Activated T-cell treated with anti-CD3 and anti-CD28 coated beads for 1 hour (primary cell): ENCODE measurements around the gene ME3.
"Not testable (repeated sequence)": the region's sequence is repeated elsewhere in the genome, so short reads cannot be mapped to it uniquely, and the experiment has no call there.

Experiments
- DNase-seq: peaks from one replicate; pipeline ENCODE4 v3.0.0-alpha.2; 2020; ENCODE audit warnings: low read depth

Gene ME3

DNA sequence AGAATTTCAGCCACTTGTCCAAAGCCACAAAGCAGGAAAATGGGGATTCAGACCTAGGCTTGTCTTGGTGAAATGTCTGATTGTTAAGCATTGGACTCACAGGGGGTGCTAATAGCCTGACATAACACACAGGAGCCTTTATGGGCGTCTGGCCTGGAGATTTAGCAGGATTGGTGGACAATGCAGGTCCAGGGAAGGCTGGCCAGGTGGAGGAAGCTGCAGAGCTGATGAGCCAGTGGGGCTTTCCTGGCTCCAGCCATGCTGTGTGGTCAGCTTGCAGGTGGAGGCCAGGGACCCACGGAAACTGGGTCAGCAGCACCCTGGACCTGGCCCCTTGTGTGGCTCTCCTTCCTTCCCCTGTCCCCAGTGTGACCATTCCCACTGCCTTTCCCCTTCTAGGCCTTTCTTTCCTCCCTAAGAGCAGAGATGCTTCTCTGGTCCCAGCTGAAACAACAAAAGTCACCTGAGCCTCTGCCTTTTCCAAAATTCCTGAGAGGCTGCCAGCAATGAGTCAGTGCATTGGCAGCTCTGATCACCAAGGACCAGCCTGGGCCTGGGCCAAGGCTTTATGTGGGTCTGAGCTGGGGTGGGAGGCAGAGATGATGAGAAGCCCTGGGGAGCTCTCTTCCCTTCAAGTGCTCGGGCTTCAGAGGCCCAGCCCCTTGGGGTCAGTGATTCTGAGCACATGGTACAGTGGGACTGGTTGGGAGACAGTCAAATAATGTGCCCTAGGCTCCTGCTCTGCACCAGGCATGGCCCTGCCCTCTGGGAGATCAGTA, 212.5 kb downstream of the ME3 start:
- DNase-seq, result no peak

DNA sequence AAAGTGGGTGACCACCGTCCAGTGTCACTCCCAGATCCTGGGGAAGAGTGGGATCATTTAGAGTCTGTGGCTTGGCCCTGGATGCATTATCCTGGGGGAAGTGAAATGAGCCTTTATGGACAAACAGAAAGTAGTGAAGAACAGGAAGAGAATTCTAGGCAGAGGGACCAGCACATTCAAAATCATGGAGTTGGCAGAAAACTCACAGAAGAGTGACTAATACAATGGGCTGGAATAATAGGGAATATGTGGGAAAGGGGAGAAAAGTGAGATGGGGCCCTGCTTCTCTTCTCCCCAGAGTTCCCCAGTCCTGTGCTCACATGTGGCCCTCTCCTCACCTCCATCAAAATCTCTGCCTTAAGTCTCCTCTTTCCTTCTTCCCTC, 213.4 kb downstream of the ME3 start:
- DNase-seq, result no peak

DNA sequence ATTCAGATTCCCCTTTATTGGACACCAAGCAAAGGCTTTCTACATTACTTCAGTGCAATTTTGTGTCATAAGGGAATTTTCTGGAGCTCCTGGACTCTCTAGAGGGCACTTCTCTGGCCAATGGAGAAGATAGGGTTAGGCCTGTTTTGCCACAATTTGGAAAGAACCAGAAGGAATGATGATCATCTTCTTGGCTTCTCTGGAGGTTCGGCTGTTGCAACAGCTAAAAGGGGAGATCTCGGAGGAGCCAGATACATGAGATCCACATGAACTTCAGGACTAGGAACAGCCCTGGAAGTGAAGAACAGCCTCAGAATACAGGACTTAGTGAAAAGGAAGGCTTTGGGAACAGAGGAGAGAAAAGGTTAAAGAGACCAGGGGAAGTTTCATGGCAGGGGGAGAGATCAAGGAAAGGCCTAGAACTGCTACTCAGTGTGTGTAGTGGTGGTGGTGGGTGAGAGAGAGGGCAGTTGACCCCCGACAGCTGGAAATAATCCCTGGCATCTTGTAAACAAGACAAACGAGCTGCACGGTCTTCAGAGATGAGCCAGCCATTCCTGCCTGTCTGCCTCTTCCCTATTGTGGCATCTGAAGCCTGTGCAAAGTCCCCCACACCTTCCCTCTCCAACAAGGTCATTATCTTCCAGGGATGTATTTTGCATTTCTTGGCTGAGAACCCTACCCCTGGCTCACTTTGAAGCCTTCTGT, 214.0 kb downstream of the ME3 start:
- DNase-seq, result no peak

DNA sequence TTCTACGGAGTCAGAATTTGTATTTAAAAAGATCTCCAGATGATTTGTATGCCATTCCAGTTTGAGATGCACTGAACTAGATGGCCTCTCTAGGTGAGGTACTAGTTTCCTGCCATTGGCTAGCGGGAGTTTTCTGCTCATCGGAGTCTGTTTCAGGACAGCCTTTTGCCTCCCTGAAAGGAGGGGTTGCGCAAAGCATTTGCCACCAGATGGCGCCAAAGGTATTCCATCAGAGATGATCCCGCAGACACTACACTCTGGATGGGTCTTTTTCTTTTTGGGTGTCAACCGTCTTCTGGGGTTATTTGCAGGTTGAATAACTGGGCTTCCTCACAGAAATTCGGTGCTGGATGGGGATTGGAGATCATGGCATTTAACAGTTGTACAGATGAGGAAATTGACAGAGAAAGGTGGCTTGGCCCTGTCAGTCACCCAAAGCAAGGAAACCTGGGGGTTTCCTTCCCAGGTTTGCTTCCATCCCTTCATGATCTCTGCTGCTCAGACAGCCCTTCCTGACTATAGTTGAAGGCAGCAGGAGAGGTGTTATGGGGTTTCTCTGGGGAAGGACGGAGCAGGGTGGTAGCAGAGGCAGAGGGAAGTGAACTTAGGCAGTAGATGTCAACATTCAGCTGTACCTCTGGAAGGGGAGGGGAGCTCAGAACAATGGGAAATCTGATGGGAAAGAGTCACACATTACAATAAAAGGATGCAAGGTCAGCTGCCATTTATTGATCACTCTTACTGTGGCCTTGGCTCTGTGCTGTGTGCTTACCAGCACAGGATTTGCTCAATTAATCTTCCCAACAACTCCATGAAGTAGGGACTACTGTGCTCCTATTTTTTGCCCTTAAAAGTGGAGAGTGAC, 216.1 kb downstream of the ME3 start:
- DNase-seq, result peak; percentile 67

DNA sequence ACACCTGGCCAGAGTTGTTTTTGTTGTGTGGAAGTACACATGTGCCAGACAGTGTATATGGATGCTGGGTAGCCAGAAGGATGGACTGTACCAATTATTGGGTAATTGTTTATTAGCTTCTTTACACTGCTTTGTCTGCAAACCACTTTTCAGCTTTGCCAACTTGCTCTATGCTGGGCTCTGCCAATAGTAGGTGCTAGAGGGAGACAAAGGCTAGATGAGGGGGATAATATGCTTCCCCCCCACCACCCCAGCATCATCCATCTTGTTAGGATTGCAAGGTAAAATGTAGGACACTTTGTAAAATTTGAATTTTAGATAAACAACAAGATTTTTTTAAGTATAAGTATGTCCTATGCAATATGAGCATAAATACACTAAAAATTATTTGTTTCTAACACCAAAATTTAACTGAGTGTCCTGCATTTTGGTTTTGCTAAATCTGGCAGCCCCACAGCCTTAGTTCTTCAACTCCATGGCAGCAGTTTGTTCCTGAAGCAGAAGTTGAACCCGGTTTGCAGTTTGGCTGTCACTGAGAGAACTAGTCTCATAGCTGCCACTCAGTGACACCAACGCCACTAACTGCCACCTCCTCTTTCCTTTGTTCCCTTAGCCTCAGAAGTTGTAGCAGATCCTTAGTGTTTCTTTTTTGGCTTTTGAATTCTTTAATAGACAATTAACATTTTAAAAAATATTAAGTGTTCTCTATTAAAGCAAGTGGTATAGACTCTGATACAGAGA, 219.0 kb downstream of the ME3 start:
- DNase-seq, result no peak

DNA sequence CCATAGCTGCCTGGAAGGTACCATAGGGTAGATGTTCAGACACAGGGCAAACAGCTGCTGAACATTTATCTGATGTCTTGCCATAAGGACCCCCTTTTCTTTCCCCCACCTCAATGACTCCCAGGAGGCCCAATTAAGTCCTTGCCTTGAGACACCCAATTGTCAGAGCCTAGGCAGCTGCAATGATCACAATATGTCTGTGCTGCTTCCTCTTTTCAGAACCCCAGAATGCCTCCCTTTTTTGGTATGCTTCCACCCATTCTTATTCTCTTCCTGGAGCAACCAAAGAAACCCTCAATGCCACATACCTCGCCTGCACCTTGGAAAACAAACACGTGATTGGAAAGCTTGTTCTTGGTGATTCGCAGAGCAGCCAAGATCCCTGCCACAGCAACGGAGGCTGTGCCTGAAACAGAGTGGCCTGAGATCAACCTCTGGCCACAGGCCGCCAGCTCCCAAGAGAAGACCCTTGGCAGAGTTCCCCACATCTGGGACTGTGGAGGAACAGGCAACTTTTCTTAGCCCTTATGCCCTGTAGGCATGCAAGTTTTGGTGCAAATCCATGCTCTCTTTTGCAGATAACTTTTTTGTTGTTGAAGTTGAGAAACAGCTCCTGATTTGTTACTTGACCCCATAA, 222.3 kb downstream of the ME3 start:
- no peak for DNase-seq

DNA sequence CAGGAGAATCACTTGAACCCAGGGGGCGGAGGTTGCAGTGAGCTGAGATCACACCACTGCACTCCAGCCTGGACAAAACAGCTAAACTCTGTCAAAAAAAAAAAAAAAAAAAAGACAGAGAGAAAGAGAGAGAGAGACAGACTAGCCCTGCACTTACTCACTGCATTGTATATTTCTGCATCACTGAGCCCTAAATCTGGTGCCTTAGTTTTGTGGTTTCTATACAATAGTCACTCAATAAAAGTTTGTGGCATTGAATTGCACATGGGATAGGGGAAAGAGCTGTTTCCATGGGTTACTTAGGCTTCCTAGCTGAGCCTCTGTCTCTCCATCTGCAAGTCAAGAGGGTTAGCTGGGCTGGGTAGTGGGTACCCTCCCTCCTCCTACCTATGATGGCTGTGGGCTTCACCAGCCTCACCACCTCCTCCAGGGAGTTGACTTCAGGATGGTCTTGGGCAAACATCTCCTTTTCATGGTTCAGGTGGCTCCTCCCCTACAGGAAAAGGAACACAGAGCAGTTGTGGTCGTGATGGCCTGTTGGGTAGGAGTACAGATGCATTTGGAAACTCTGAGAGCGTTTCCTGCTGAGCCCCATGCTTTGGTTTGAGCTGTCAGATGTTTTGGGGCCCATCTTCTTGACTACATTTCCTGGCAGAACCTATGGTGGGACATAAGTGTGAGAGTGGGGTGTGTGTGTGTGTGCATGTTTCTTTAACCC, 224.5 kb downstream of the ME3 start:
- no peak for DNase-seq

DNA sequence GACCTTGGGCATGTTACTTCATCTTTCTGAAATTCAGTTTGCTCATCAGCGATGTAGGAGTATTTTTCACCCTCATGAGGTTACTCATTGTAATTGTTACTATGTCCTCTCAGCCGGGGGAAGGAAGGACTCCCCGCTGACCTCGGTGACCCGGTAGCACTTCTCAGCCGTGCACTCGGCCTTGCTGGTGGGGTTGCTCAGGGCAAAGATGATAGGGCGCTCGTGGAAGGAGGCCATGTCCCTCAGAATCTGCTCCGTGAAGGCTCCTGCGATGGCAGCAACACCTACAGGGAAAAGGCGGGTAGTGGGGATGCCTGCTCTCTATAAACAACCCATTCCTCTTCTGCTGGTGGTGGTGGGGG, 225.5 kb downstream of the ME3 start:
- DNase-seq, result no peak

DNA sequence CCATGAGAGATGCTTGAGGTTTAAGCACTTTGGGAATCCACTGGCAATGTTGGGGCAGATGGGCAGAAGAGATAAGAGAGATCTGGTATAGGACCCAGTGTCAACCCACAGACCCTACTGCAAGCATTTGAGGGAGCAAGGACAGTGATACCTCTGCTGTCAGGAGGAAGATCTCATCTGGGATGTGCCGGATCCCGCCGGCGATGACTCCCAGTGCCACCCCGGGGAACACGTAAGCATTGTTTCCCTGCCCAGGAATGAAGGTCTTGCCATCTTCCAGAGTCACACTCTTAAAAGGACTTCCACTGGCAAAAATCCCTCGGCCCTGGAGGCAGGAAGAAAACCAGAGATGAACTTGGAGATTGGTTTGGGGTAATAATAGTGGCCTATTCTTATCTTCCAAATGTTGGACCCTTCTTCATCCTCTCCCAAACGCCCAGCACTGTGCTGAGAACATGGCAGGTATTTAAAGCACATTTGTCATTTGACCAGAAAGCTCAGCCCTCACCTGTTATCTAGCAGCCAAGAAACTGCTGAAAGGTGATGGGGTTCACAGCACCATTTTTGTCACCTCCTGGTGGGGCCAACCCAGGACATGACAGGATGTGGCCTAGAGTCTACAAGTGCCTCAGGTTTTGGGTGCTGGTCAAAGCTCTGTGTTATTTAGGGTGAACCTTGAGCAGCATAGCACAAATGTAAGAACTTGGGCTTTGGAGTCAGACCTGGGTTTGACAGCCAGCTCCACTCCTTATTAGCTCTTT, 226.1 kb downstream of the ME3 start:
- no peak for DNase-seq

DNA sequence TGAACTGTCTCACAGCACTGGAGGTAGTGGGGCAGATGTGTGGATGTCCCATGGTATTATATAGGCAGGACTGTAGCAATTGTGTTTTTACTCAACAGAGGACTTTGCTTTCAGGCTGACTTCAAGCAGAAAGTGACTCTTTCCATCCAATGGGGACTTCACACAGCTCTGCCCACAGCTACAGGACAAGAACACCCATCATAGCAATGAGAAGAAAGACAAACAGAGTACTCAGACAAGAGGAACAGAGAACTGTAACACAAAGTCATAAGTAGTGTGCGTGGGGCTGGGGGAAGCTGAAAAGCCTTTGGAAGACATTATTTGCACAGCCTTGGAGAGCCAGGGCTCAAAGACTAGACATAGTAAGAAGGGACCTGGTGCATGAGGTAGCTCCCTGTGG, 227.4 kb downstream of the ME3 start:
- DNase-seq, result no peak

DNA sequence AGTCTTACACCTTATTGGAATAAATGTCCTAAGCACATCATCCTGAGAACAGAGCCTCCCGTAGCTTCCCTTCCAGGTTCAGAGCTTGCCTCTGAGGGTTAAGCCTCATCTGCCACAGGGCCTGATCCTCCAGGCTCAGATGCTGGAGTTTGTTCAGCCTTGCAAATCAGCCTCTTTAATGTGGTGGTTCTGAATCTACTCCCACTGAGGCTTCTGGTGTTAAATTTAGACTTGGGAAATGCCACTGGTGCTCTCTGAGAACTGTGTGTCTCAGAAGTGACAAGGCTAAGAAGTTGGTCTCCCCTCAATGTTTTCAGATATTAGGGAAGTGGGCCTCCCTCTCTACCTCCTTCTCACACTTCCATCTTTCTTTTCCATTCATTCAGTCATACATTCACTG, 229.0 kb downstream of the ME3 start:
- no peak for DNase-seq

DNA sequence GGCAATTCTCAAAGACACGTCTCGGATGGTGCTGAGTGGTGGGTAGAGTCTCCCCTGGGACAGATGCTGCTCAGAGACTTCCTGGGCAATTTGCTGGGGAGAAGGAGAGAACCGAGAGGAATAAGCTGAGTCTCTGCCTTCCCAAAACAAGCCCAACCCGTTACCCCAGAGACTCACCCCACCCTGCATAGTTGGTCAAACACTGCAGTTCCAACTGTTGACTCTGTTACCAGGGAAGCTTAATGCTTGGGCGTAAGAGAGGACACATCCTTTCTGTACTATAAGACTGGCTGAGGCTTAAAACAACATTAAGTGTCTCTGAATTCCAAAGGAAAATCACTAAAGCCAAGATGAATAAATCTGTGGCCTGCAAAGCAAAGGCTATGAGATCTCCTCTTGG, 229.6 kb downstream of the ME3 start:
- DNase-seq, result no peak

DNA sequence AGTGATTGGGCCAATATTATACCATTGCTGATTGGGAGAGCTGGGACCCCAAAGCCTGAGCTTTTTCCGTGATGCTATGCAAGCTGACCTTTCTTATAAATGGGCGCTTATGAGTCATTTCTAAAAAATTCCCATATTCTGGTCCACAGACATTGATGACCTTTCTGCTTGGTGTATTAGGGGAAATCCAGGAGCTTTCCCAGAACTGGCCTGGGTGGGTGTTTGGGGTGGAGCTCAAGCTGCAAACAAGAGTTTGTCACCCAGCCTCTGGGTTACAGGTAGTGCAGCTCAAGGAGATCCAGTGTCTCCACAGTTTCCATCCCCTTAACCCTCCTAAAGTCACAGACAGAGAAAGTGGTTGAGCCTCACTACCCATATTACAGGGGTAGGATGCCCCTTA, 230.0 kb downstream of the ME3 start:
- no peak for DNase-seq

DNA sequence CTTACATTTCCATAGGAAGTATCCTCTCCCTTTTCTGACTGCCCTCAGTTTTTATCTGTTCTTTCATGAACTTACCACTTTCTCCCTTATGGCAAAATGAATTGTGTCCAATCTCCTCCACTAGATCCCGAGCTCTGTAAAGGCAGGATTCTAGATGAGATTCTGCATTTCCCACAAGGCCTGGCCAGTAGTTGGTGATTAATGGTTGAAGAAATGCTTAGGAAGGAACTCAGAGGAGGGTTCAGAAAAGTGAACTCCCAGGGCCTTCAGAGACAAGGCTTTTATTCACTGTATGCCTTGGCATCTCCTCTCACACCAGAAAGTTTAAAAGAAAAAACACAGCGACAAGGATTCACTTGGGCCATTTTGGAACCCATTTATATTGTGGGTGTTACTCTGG, 231.6 kb downstream of the ME3 start:
- no peak for DNase-seq

DNA sequence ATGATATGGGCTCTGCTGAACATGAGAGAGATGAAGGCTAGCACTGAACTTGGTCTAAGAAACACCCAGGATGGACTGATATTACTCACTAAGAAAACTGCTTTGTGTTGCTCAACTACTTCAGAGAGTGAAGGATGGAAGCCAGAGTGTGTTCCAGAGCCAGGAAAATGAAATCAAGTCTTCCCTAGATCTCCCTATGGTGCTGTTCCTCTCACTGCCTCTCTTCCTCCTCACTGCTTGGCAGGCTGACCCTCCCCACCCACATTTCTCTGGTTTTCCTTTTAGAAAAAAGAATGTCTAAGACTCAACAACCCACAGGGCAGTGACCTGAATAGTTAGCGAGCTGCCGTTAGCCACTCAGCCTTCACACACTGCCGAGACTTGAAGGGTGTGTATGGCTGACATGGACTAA, 232.1 kb downstream of the ME3 start:
- DNase-seq, result no peak

DNA sequence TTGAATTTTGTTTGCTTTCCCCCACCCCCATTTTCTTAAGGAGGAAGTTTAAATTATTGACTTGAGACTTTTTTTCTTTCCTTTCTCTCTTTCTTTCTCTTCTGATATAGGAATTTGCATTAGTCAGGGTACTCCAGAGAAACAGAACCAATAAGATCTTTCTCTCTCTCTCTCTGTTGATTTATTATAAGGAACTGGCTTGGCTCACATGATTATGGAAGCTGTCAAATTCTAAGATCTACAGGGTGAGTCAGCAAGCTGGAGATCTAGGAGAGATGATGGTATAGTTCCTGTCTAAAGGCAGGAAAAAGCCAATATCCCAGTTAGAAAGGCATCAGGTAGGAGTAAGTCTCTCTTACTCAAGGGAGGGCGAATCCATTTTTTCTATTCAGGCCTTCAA, 233.7 kb downstream of the ME3 start:
- DNase-seq, result no peak

DNA sequence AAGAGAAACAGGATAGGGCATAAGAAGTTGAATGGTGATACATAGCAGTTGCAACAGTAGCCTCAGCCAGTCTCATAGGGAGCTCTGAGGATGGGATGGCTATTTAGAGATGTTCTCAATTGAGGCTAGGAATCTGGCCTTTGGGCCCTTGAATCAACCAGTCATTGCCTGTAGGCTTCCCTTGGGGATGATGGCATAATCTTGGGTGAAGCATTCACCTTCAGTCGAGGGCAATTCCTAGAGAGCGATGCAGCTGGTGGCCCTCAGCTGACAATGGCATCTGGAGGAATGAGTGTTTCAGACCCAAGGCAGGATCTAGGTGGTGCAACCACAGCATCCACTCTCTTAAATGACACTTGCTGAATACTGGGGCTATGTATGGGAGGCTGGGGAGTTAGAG, 236.7 kb downstream of the ME3 start:
- DNase-seq, result no peak

DNA sequence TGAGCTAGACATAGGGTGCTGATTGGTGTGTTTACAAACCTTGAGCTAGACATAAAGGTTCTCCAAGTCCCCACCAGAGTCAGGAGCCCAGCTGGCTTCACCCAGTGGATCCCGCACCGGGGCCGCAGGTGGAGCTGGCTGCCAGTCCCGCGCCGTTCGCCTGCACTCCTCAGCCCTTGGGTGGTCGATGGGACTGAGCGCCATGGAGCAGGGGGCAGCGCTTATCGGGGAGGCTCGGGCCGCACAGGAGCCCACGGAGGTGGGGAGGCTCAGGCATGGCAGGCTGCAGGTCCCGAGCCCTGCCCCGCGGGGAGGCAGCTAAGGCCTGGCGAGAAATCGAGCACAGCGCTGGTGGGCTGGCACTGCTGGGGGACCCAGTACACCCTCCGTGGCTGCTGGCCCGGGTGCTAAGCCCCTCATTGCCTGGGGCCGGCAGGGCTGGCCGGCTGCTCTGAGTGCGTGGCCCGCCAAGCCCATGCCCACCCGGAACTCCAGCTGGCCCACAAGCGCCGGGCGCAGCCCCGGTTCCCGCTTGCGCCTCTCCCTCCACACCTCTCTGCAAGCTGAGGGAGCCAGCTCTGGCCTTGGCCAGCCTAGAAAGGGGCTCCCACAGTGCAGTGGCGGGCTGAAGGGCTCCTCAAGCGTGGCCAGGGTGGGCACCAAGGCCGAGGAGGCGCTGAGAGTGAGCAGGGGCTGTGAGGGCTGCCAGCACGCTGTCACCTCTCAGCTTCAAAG, 238.9 kb downstream of the ME3 start:
- DNase-seq, result not testable (repeated sequence)

DNA sequence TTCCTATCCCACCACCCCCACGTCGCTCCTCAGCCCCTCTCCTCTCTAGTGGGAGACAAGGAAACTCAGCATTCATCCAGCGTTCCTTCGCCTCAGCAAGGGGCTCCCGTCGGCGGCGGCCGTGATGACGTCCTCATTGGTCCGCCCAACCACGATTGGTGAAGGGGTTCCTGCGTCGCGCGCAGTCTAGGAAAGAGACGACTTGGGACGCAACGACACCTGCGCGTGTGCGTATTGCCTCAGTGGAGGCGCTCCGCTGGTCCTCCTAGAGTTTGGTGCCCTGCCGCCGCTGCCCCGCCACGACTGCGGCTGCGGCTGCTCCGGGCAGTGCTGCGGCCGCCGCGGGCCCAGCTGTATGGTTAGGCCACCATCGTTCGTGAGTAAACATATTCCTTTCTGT, 241.2 kb downstream of the ME3 start:
- DNase-seq, result no peak

DNA sequence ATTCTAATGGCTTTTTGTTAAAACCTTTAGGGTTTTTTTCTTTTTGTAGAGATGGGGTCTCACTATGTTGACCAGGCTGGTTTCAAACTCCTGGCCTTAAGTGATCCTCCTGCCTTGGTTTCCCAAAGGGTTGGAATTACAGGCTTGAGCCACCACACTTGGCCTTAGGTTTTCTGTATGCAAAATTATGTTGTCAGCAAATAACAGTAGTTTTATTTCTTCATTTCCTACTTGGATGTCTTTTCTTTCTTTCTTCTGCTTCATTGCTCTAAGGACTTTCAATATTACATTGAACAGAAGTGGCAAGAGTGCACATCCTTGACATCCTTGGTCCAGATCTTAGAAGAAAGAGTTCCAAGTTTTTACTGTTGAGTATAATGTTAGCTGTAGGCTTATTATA, 245.0 kb downstream of the ME3 start:
- no peak for DNase-seq
